IgD-negative memory B cell (primary cell): ENCODE data around the gene SUPT4H1. TPM values are rescaled to one million over a fixed set of nuclear protein-coding genes. Genes with fewer than 3 reads are reported as not detected.
A peak's percentile ranks its signal among the peaks of the same experiment; 100 is the strongest.
"Not testable (repeated sequence)": the region's sequence is repeated elsewhere in the genome, so short reads cannot be mapped to it uniquely, and the experiment has no call there.

Experiments
- H3K27ac Mint-ChIP-seq, 3 donors: one replicate each; pipeline ENCODE4 v1.8.0; 2020 to 2022; ENCODE audit warnings: mild to moderate bottlenecking in 3 of 3, mixed read lengths in 3 of 3, moderate library complexity in 1 of 3
- H3K27me3 Mint-ChIP-seq: one replicate; pipeline ENCODE4 v1.8.0; 2021; ENCODE audit warnings: mixed read lengths
- H3K36me3 Mint-ChIP-seq: one replicate; pipeline ENCODE4 v1.8.0; 2020; ENCODE audit warnings: mild to moderate bottlenecking, mixed read lengths
- H3K4me1 Mint-ChIP-seq, 3 donors: one replicate each; pipeline ENCODE4 v1.8.0; 2020 to 2022; ENCODE audit warnings: mixed read lengths in 3 of 3, mild to moderate bottlenecking in 1 of 3
- H3K4me3 Mint-ChIP-seq, 4 donors: one replicate each; pipeline ENCODE4 v1.8.0; 2020 to 2022; ENCODE audit warnings: mild to moderate bottlenecking in 4 of 4, mixed read lengths in 4 of 4, moderate library complexity in 3 of 4
- H3K9me3 Mint-ChIP-seq, 3 donors: one replicate each; pipeline ENCODE4 v1.8.0; 2020 to 2021; ENCODE audit warnings: mixed read lengths in 3 of 3, mild to moderate bottlenecking in 1 of 3
- polyA plus RNA-seq: library from polyadenylated mRNA; unstranded; fragments of 300-500 nt; fragmentation: Illumina TruSeq; gene quantifications from one replicate; pipeline ENCODE4 v1.2.3, GENCODE V29; 2021

Gene SUPT4H1
- 94.2 TPM for polyA plus RNA-seq

- Mint-ChIP-seq H3K9me3 (no peaks in the 10 kb centered on the region), H3K36me3 (peaks cover 10% of the 10 kb centered on the region), H3K4me3 (peak within 1 kb of the TSS; percentile 99 to 100 (median 100)), H3K27ac (peak within 1 kb of the TSS; percentile 98 to 100 (median 98)), H3K4me1 (peaks cover 20 to 39% (median 35%) of the 10 kb centered on the region in 3 donors), H3K27me3 (no peaks in the 10 kb centered on the region)
These were observed at the start of gene SUPT4H1 for GRCh38 chr17:58351831-58352595. SUPT4H1 (minus strand) TSS chr17:58352201; CDS start chr17:58352135, 66 bp downstream.

- H3K4me3 Mint-ChIP-seq, result no peak overlapping the region
- H3K9me3 Mint-ChIP-seq, result no peaks in the 10 kb centered on the region
- H3K36me3 Mint-ChIP-seq, result no peaks in the 10 kb centered on the region
- H3K27me3 Mint-ChIP-seq, result no peaks in the 10 kb centered on the region
- H3K4me1 Mint-ChIP-seq, result no peaks in the 10 kb centered on the region
- no peak overlapping the region for H3K27ac Mint-ChIP-seq
These were observed 49.3 kb upstream of the SUPT4H1 start for GRCh38 chr17:58401287-58401686.

GRCh38 chr17:58400826-58401225 lies 48.8 kb upstream of the SUPT4H1 start:
- no peaks in the 10 kb centered on the region for H3K4me1 Mint-ChIP-seq
- H3K4me3 Mint-ChIP-seq, result no peak overlapping the region
- no peaks in the 10 kb centered on the region for H3K9me3 Mint-ChIP-seq
- no peak overlapping the region for H3K27ac Mint-ChIP-seq
- H3K36me3 Mint-ChIP-seq, result no peaks in the 10 kb centered on the region
- no peaks in the 10 kb centered on the region for H3K27me3 Mint-ChIP-seq

- Mint-ChIP-seq H3K36me3 (no peaks in the 10 kb centered on the region), H3K27me3 (no peaks in the 10 kb centered on the region), H3K4me1 (no peaks in the 10 kb centered on the region), H3K27ac (no peak overlapping the region), H3K4me3 (no peak overlapping the region), H3K9me3 (no peaks in the 10 kb centered on the region)
These were observed 48.0 kb upstream of the SUPT4H1 start for GRCh38 chr17:58399974-58400373.

GRCh38 chr17:58398574-58399266 lies 46.7 kb upstream of the SUPT4H1 start:
- H3K4me1 Mint-ChIP-seq, result no peaks in the 10 kb centered on the region
- peaks cover 2% of the 10 kb centered on the region for H3K36me3 Mint-ChIP-seq
- H3K27ac Mint-ChIP-seq, result no peak overlapping the region
- H3K4me3 Mint-ChIP-seq, result no peak overlapping the region
- no peaks in the 10 kb centered on the region for H3K27me3 Mint-ChIP-seq
- no peaks in the 10 kb centered on the region for H3K9me3 Mint-ChIP-seq

GRCh38 chr17:58397421-58397820 lies 45.4 kb upstream of the SUPT4H1 start:
- H3K27me3 Mint-ChIP-seq, H3K4me1 Mint-ChIP-seq, H3K4me3 Mint-ChIP-seq, H3K9me3 Mint-ChIP-seq, H3K27ac Mint-ChIP-seq, H3K36me3 Mint-ChIP-seq: not testable (repeated sequence)

GRCh38 chr17:58396173-58396572 lies 44.2 kb upstream of the SUPT4H1 start:
- Mint-ChIP-seq H3K27ac (peak overlapping the region in 1 of 3 donors; percentile 56), H3K4me3 (no peak overlapping the region), H3K36me3 (peaks cover 5% of the 10 kb centered on the region), H3K4me1 (no peaks in the 10 kb centered on the region), H3K9me3 (no peaks in the 10 kb centered on the region), H3K27me3 (no peaks in the 10 kb centered on the region)

- Mint-ChIP-seq H3K9me3 (no peaks in the 10 kb centered on the region), H3K27ac (no peak overlapping the region), H3K36me3 (peaks cover 5% of the 10 kb centered on the region), H3K4me3 (no peak overlapping the region), H3K4me1 (no peaks in the 10 kb centered on the region), H3K27me3 (no peaks in the 10 kb centered on the region)
These were observed 42.7 kb upstream of the SUPT4H1 start for GRCh38 chr17:58394534-58395223.

GRCh38 chr17:58391302-58391984 lies 39.4 kb upstream of the SUPT4H1 start:
- Mint-ChIP-seq H3K4me1 (peaks cover 0 to 4% (median 0%) of the 10 kb centered on the region in 3 donors), H3K9me3 (no peaks in the 10 kb centered on the region), H3K27me3 (no peaks in the 10 kb centered on the region), H3K27ac (no peak overlapping the region), H3K4me3 (no peak overlapping the region), H3K36me3 (peaks cover 5% of the 10 kb centered on the region)

- no peaks in the 10 kb centered on the region for H3K27me3 Mint-ChIP-seq
- no peak overlapping the region for H3K27ac Mint-ChIP-seq
- H3K4me1 Mint-ChIP-seq, result peaks cover 0 to 4% (median 0%) of the 10 kb centered on the region in 3 donors
- no peak overlapping the region for H3K4me3 Mint-ChIP-seq
- peaks cover 5% of the 10 kb centered on the region for H3K36me3 Mint-ChIP-seq
- no peaks in the 10 kb centered on the region for H3K9me3 Mint-ChIP-seq
These were observed 38.9 kb upstream of the SUPT4H1 start for GRCh38 chr17:58390884-58391283.

GRCh38 chr17:58388302-58389190 lies 36.5 kb upstream of the SUPT4H1 start:
- Mint-ChIP-seq H3K4me3 (no peak overlapping the region), H3K4me1 (peaks cover 2 to 11% (median 5%) of the 10 kb centered on the region in 3 donors), H3K36me3 (peaks cover 3% of the 10 kb centered on the region), H3K9me3 (no peaks in the 10 kb centered on the region), H3K27me3 (no peaks in the 10 kb centered on the region), H3K27ac (peak overlapping the region in 1 of 3 donors; percentile 32)

- Mint-ChIP-seq H3K27ac (no peak overlapping the region), H3K36me3 (peaks cover 3% of the 10 kb centered on the region)
These were observed 35.8 kb upstream of the SUPT4H1 start for GRCh38 chr17:58387834-58388233.

GRCh38 chr17:58386708-58387107 lies 34.7 kb upstream of the SUPT4H1 start:
- Mint-ChIP-seq H3K9me3 (no peaks in the 10 kb centered on the region), H3K27me3 (no peaks in the 10 kb centered on the region), H3K4me1 (peaks cover 14 to 21% (median 19%) of the 10 kb centered on the region in 3 donors), H3K36me3 (no peaks in the 10 kb centered on the region), H3K4me3 (no peak overlapping the region), H3K27ac (no peak overlapping the region)

More at GRCh38 chr17:58387834-58388233, 35.8 kb upstream of the SUPT4H1 start:
- H3K4me1 Mint-ChIP-seq, result peaks cover 3 to 11% (median 8%) of the 10 kb centered on the region in 3 donors
- H3K27me3 Mint-ChIP-seq, result no peaks in the 10 kb centered on the region
- no peaks in the 10 kb centered on the region for H3K9me3 Mint-ChIP-seq
- no peak overlapping the region for H3K4me3 Mint-ChIP-seq

- Mint-ChIP-seq H3K27ac (no peak overlapping the region), H3K27me3 (no peaks in the 10 kb centered on the region), H3K9me3 (no peaks in the 10 kb centered on the region), H3K36me3 (peaks cover 2% of the 10 kb centered on the region), H3K4me3 (no peak overlapping the region), H3K4me1 (peaks cover 14 to 21% (median 19%) of the 10 kb centered on the region in 3 donors)
These were observed 33.4 kb upstream of the SUPT4H1 start for GRCh38 chr17:58385359-58385899.
